H1 (cell line): Measurements from ENCODE around the gene MRPS34. TPM values are rescaled to one million over a fixed set of nuclear protein-coding genes. Genes with fewer than 3 reads are reported as not detected.
A peak's percentile ranks its signal among the peaks of the same experiment; 100 is the strongest.

ENCODE experiments used
- ASH2L ChIP-seq: fragments of 200-600, 300-600 bp; sonication (generic); IDR thresholded peaks from one replicate; pipeline ENCODE4 v1.7.1; 2017; ENCODE audit warnings: low read length
- CEBPB ChIP-seq: IDR thresholded peaks from 2 replicates; pipeline ENCODE4 v1.6.1; 2012; ENCODE audit warnings: low read depth, low read length
- CREB1 ChIP-seq: IDR thresholded peaks from 2 replicates; pipeline ENCODE4 v1.6.1; 2012; ENCODE audit warnings: inconsistent platforms
- FOSL1 ChIP-seq: IDR thresholded peaks from 2 replicates; pipeline ENCODE4 v1.6.1; 2011; ENCODE audit warnings: mild to moderate bottlenecking, low read depth, low read length, moderate library complexity; ENCODE audit not compliant: insufficient read depth
- KDM1A ChIP-seq: fragments of 200-600, 300-600 bp; sonication (generic); IDR thresholded peaks from 2 replicates; pipeline ENCODE4 v1.7.1; 2016; ENCODE audit warnings: mild to moderate bottlenecking, low read length, borderline replicate concordance
- KDM4A ChIP-seq: IDR thresholded peaks from one replicate; pipeline ENCODE4 v1.7.1; 2012; ENCODE audit warnings: low read depth, mild to moderate bottlenecking, moderate library complexity, low read length, inconsistent platforms; ENCODE audit not compliant: severe bottlenecking
- NANOG ChIP-seq: IDR thresholded peaks from 2 replicates; pipeline ENCODE4 v1.6.1; 2011; ENCODE audit warnings: low read length, low read depth, mild to moderate bottlenecking, inconsistent platforms; ENCODE audit not compliant: insufficient read depth, poor library complexity, severe bottlenecking
- POLR2A ChIP-seq, 2 experiments: IDR thresholded peaks; 1 replicate in 1 of 2; 2 replicates in 1 of 2; pipeline ENCODE4 v1.6.1; 2011; ENCODE audit warnings: low read depth in 2 of 2, low read length in 2 of 2, mild to moderate bottlenecking in 2 of 2; ENCODE audit errors: control extremely low read depth in 1 of 2
- POLR2AphosphoS5 ChIP-seq: IDR thresholded peaks from 2 replicates; pipeline ENCODE4 v1.6.1; 2011; ENCODE audit warnings: low read depth, low read length
- SP2 ChIP-seq: IDR thresholded peaks from 2 replicates; pipeline ENCODE4 v1.6.1; 2012; ENCODE audit warnings: mild to moderate bottlenecking, low read length, inconsistent platforms
- polyA plus RNA-seq, 7 experiments: library from polyadenylated mRNA; depleted of rRNA in 3 of 7; stranded (reverse) in 5 of 7; unstranded in 2 of 7; fragments of >200 nt in 5 of 7; fragments of 200-250 nt in 2 of 7; gene quantifications; 1 replicate in 5 of 7; 2 replicates in 1 of 7; 4 replicates in 1 of 7; pipeline versions ENCODE4 v1.2.1 to v1.2.3, GENCODE V29; 2011 to 2013; ENCODE audit warnings: missing spikeins in 2 of 7, mixed read lengths in 2 of 7
- total RNA-seq: library from RNA; stranded (reverse); fragmentation: NEBNext Ultra II Directional; extraction: Animal tissue kit (Norgen Biotek cat#: 25700); gene quantifications from 2 replicates; pipeline ENCODE4 v1.2.1, GENCODE V29; 2021
- TF ChIP-seq, protein P1 (sequence below), 3 experiments: IDR thresholded peaks; 1 replicate in 2 of 3; 2 replicates in 1 of 3; pipeline versions ENCODE4 v1.5.1 to v1.6.1; 2011; ENCODE audit warnings: low read length in 3 of 3, mild to moderate bottlenecking in 3 of 3, inconsistent platforms in 2 of 3, low read depth in 1 of 3, moderate library complexity in 1 of 3; ENCODE audit not compliant: insufficient read depth in 1 of 3; ENCODE audit errors: control extremely low read depth in 1 of 3

MRPS34 gene
- total and polyA plus RNA-seq, 2 of the 8 experiments (the other 6 are each of a cell fraction or from before 2014, with no cell fraction given) = 168 to 252 TPM

DNA sequence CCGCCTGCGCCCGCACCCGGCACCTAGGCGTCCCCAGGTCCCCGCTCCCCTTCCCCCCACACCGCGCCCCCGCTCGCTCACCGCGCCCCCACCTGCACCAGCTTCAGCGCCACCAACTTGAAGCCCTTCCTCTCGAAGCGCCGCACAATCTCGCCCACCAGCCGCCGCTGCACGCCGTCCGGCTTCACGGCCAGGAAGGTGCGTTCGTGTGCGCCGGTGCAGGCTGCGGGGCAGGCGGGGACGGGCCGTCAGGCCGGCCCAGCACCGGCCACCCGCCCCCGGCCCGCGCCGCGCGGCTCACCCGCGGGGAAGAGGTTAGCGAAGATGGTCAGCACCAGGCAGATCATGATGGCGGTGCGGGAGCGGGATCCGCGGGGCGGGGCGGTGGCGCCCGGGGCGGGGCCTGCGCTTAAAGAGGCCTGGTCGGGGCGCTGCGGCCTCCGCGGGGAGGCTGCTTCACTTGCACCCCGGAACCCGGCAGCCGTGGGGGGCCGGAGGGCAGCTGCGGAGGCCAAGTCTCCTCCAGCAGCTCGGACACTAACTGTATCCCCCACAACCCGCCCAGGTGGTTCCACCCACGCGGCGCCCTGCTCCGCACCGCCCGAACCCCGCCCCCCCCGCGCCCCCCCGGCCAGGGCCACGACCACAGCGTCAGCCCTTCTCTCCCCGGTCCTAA is 1.6 kb downstream of the MRPS34 start, which contains the start of gene NME3 (continued):
- TF ChIP-seq, protein P1, sequence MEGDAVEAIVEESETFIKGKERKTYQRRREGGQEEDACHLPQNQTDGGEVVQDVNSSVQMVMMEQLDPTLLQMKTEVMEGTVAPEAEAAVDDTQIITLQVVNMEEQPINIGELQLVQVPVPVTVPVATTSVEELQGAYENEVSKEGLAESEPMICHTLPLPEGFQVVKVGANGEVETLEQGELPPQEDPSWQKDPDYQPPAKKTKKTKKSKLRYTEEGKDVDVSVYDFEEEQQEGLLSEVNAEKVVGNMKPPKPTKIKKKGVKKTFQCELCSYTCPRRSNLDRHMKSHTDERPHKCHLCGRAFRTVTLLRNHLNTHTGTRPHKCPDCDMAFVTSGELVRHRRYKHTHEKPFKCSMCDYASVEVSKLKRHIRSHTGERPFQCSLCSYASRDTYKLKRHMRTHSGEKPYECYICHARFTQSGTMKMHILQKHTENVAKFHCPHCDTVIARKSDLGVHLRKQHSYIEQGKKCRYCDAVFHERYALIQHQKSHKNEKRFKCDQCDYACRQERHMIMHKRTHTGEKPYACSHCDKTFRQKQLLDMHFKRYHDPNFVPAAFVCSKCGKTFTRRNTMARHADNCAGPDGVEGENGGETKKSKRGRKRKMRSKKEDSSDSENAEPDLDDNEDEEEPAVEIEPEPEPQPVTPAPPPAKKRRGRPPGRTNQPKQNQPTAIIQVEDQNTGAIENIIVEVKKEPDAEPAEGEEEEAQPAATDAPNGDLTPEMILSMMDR (IDR thresholded peaks at IDR 0.05; ENCODE audit: control extremely low read depth in 1 of 3, insufficient read depth in 1 of 3, low read depth in 1 of 3, low read length in 3 of 3) = no peak
- peak; percentile 64 for TF ChIP-seq POLR2AphosphoS5
- peak; percentile 13; the same call in 1 of the 2 replicates for TF ChIP-seq CREB1
- TF ChIP-seq ASH2L = no peak
- TF ChIP-seq POLR2A (IDR thresholded peaks at IDR 0.05; ENCODE audit: control extremely low read depth in 1 of 2, low read depth in 2 of 2, low read length in 2 of 2) = peak in 1 of 2 experiments; percentile 61; a peak in 2 of 3 replicates
- TF ChIP-seq KDM1A = no peak
- no peak for TF ChIP-seq CEBPB
- no peak for TF ChIP-seq NANOG
- TF ChIP-seq SP2 = no peak
- peak; percentile 33 for TF ChIP-seq KDM4A
- 0 out of 2 replicates have a peak, but pooled peaks have one; percentile 19 for TF ChIP-seq FOSL1
